Endothelial cell (in vitro differentiated cells): Measurements from ENCODE around the gene DBN1. TPM values are rescaled to one million over a fixed set of nuclear protein-coding genes. Genes with fewer than 3 reads are reported as not detected.

Experiments used
- DNase-seq: peaks from one replicate; pipeline ENCODE4 v3.0.0; 2021; ENCODE audit warnings: low spot score
- H3K27ac Mint-ChIP-seq: one replicate; pipeline ENCODE4 v1.8.0; 2021; ENCODE audit warnings: mixed read lengths, inconsistent platforms; ENCODE audit not compliant: unreplicated experiment
- H3K27me3 Mint-ChIP-seq: one replicate; pipeline ENCODE4 v1.8.0; 2021; ENCODE audit warnings: mild to moderate bottlenecking, moderate library complexity, mixed read lengths, inconsistent platforms; ENCODE audit not compliant: unreplicated experiment
- H3K36me3 Mint-ChIP-seq: one replicate; pipeline ENCODE4 v1.8.0; 2021; ENCODE audit warnings: mild to moderate bottlenecking, low read depth, mixed read lengths, inconsistent platforms; ENCODE audit not compliant: unreplicated experiment
- H3K4me1 Mint-ChIP-seq: one replicate; pipeline ENCODE4 v1.8.0; 2021; ENCODE audit warnings: mild to moderate bottlenecking, mixed read lengths, inconsistent platforms; ENCODE audit not compliant: unreplicated experiment
- H3K4me3 Mint-ChIP-seq: one replicate; pipeline ENCODE4 v1.8.0; 2021; ENCODE audit warnings: mild to moderate bottlenecking, mixed read lengths, inconsistent platforms; ENCODE audit not compliant: unreplicated experiment
- H3K9me3 Mint-ChIP-seq: one replicate; pipeline ENCODE4 v1.8.0; 2021; ENCODE audit warnings: mixed read lengths, inconsistent platforms; ENCODE audit not compliant: unreplicated experiment
- CTCF ChIP-seq: fragments of 200-600 bp; sonication (generic); IDR thresholded peaks from one replicate; pipeline ENCODE4 v1.5.0; 2021; ENCODE audit warnings: antibody characterized with exemption; ENCODE audit not compliant: unreplicated experiment
- total RNA-seq: library from RNA; stranded (reverse); fragmentation: NEBNext Ultra II Directional; extraction: Animal tissue kit (Norgen Biotek cat#: 25700); gene quantifications from one replicate; pipeline ENCODE4 v1.2.1, GENCODE V29; 2021; ENCODE audit not compliant: unreplicated experiment

DBN1 gene
- total RNA-seq, 1 donor from 2014 or later, result 315 TPM

GRCh38 chr5:177447611-177448243 lies 25.7 kb downstream of the DBN1 start:
- no peak for TF ChIP-seq CTCF
- peaks cover 31% of the 10 kb centered on the region for H3K27me3 Mint-ChIP-seq
- H3K9me3 Mint-ChIP-seq, result no peaks in the 10 kb centered on the region
- DNase-seq, result peak; percentile 41
- peaks cover 7% of the 10 kb centered on the region for H3K36me3 Mint-ChIP-seq
- H3K4me1 Mint-ChIP-seq, result peaks cover 12% of the 10 kb centered on the region
- peak overlapping the region; percentile 42 for H3K4me3 Mint-ChIP-seq
- no peak overlapping the region for H3K27ac Mint-ChIP-seq

DNA sequence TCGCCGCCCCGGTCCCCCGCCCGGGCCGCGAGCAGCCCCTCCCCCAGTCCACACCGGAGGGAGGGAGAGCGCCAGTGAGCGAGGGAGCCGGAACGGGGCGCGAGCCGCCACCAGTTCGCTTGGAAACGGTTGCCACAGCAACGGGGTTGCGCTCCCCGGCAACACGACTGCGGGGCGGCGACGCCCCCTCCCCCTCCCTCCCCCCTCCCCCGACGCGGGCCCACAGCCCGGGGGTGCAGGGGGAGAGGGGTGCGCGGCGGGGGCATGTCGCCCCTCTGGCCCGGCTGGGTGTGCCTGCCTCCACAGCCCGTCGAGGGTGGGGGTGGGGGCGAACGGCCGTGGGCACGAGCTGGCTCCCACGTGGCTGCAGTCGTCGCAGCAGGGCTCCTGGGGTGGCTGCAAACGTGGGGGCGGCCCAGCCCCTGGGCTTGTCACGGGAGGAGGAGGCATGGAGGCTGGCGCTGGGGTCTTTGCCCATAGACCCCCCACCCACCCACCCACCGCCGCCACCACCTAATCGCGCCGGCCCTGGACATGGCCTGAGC lies 26.3 kb downstream of the DBN1 start:
- Mint-ChIP-seq H3K4me1 (peaks cover 12% of the 10 kb centered on the region), H3K27me3 (peaks cover 29% of the 10 kb centered on the region)
- DNase-seq, result peak; percentile 53

DNA sequence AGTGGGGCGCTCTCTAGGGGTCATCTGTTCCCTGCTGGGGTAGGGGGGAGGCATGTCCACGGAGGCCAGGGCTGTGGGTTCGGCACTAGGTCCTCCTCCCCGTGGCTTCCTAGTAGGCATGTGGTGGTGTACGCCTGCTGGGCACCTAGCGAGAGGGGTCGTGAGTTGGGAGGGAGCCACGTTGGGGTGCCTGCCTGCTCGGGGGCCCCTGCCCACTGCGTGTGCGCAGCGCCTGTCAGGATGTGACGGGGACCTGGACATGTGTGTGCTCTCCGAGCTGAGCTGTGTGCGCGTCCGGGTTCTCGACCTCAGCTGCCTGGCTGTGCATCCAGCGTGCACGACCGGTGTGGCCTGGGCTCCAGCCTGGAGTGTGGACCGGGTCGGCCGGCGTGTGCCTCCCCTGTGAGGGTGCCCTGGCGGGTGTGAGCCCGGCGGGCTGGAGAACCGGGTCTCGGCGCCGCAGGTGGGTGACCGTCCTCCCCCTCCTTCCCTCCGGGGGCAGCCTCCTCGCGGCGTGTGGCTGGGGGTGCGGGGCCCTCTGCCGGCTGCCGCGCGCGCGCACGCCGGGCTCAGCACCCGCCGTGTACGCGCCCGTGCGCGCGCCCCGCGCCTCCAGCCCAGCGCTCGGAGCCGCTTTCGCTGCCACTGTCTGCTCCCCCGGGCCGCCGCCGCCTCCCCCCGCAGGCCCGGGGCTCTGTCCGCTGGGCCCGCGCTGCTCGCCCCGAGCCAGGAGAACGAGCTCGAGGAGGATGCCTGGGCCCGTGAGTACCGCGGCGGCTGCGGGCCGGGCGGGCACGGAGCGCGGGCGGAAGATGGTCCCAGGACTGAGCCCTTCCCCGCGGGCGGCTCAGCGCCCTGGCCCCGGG lies 27.0 kb downstream of the DBN1 start, which contains the start of gene PRR7:
Gene PRR7 (plus strand): TSS at position 615 of the 866 bp plus-strand sequence. CDS start 8,254 bp downstream, outside the sequence.
- H3K4me3 Mint-ChIP-seq, result peak within 1 kb of the TSS; percentile 80
- H3K27me3 Mint-ChIP-seq, result peaks cover 29% of the 10 kb centered on the region
- H3K36me3 Mint-ChIP-seq, result peaks cover 11% of the 10 kb centered on the region
- TF ChIP-seq CTCF, result no peak
- peaks cover 12% of the 10 kb centered on the region for H3K4me1 Mint-ChIP-seq
- peak; percentile 47 for DNase-seq
- H3K27ac Mint-ChIP-seq, result peak within 1 kb of the TSS; percentile 83
- no peaks in the 10 kb centered on the region for H3K9me3 Mint-ChIP-seq

More for the DNA sequence above, 26.3 kb downstream of the DBN1 start:
- H3K36me3 Mint-ChIP-seq, result peaks cover 7% of the 10 kb centered on the region
- no peak for TF ChIP-seq CTCF
- no peaks in the 10 kb centered on the region for H3K9me3 Mint-ChIP-seq
- H3K4me3 Mint-ChIP-seq, result no peak overlapping the region
- H3K27ac Mint-ChIP-seq, result no peak overlapping the region

- no peak for DNase-seq
- H3K9me3 Mint-ChIP-seq, result no peaks in the 10 kb centered on the region
- H3K27me3 Mint-ChIP-seq, result peaks cover 27% of the 10 kb centered on the region
- no peak for TF ChIP-seq CTCF
- peak overlapping the region; percentile 80 for H3K4me3 Mint-ChIP-seq
- H3K4me1 Mint-ChIP-seq, result peaks cover 12% of the 10 kb centered on the region
- peak overlapping the region; percentile 83 for H3K27ac Mint-ChIP-seq
- H3K36me3 Mint-ChIP-seq, result peaks cover 12% of the 10 kb centered on the region
These were observed 27.6 kb downstream of the DBN1 start for GRCh38 chr5:177445917-177446199.
